B cell (primary cell): ENCODE results near the gene EPHB3. TPM values are rescaled to one million over a fixed set of nuclear protein-coding genes. Genes with fewer than 3 reads are reported as not detected.

Experiments used
- ATAC-seq: fragments of 200-7000 bp; cut with Tn5 transposase; one replicate; pipeline ENCODE4 v1.10.0; 2021; ENCODE audit warnings: low read depth, mild to moderate bottlenecking, moderate number of reproducible peaks, moderate library complexity
- CTCF ChIA-PET: fragments of 350-600 bp; sonication (Branson Sonifier 250); formaldehyde crosslinking; loops from one replicate; lab custom pipeline; 2021; ENCODE audit warnings: antibody characterized with exemption, inconsistent platforms; lab: Charles Lee
- POLR2A ChIA-PET: fragments of 350-600 bp; sonication (Branson Sonifier 250); formaldehyde crosslinking; loops from one replicate; lab custom pipeline; 2021; ENCODE audit warnings: antibody characterized with exemption; lab: Charles Lee
- DNase-seq: peaks from one replicate; pipeline ENCODE4 v3.0.0; 2013
- H2AFZ ChIP-seq: 2 replicates; pipeline ENCODE4 v1.6.1; 2012; ENCODE audit warnings: mild to moderate bottlenecking, low read depth, low read length; ENCODE audit not compliant: insufficient read depth, poor library complexity, severe bottlenecking
- H3K27ac ChIP-seq, 2 donors: 1 replicate in 1 of 2; 2 replicates in 1 of 2; pipeline ENCODE4 v1.5.1; 2012 to 2013; ENCODE audit warnings: low read length in 2 of 2, mild to moderate bottlenecking in 2 of 2, moderate library complexity in 1 of 2
- H3K27me3 ChIP-seq, 4 experiments: fragments of 200-600 bp in 1 of 4; sonication (generic) in 1 of 4; replicated peaks in 1 of 4; 1 replicate in 2 of 4; 2 replicates in 2 of 4; pipeline versions ENCODE4 v1.6.1 to v1.7.0; 2013 to 2016; ENCODE audit warnings: low read length in 3 of 4, mild to moderate bottlenecking in 2 of 4, mixed read lengths in 1 of 4, moderate library complexity in 1 of 4; ENCODE audit not compliant: insufficient read depth in 4 of 4, control insufficient read depth in 3 of 4; ENCODE audit errors: control extremely low read depth in 1 of 4
- H3K36me3 ChIP-seq, 2 experiments: replicated peaks in 1 of 2; 1 replicate in 1 of 2; 2 replicates in 1 of 2; pipeline versions ENCODE4 v1.6.1 to v1.7.1; 2013; ENCODE audit warnings: low read length in 1 of 2; ENCODE audit not compliant: insufficient read depth in 2 of 2, control insufficient read depth in 1 of 2; ENCODE audit errors: control extremely low read depth in 1 of 2, extremely low read depth in 1 of 2
- H3K4me1 ChIP-seq, 2 donors: fragments of 200-600 bp in 1 of 2; sonication (generic) in 1 of 2; 1 replicate in 1 of 2; 2 replicates in 1 of 2; pipeline versions ENCODE4 v1.5.1 to v1.6.1; 2013 to 2017; ENCODE audit warnings: low read length in 2 of 2; ENCODE audit not compliant: control insufficient read depth in 2 of 2, insufficient read depth in 2 of 2
- H3K4me2 ChIP-seq: replicated peaks from 2 replicates; pipeline ENCODE3; 2012; ENCODE audit warnings: mild to moderate bottlenecking, low read depth, low read length; ENCODE audit not compliant: poor library complexity, severe bottlenecking
- H3K4me3 ChIP-seq, 5 experiments: fragments of 200-600 bp in 1 of 5; sonication (generic) in 1 of 5; 1 replicate in 3 of 5; 2 replicates in 2 of 5; pipeline versions ENCODE4 v1.5.1 to v1.7.0; 2011 to 2016; ENCODE audit warnings: low read length in 4 of 5, mild to moderate bottlenecking in 4 of 5, low read depth in 2 of 5, control low read depth in 1 of 5, moderate library complexity in 1 of 5; ENCODE audit not compliant: insufficient read depth in 1 of 5; ENCODE audit errors: control extremely low read depth in 1 of 5, extremely low read depth in 1 of 5
- H3K79me2 ChIP-seq: fragments of 200-600 bp; sonication (generic); one replicate; pipeline ENCODE4 v1.6.0; 2016; ENCODE audit warnings: low read length; ENCODE audit not compliant: control insufficient read depth, insufficient read depth
- H3K9ac ChIP-seq: fragments of 200-600 bp; sonication (generic); 2 replicates; pipeline ENCODE4 v1.6.1; 2017; ENCODE audit warnings: mild to moderate bottlenecking, low read length, moderate library complexity
- H3K9me3 ChIP-seq, 3 donors: one replicate each; pipeline versions ENCODE4 v1.6.1 to v1.7.1; 2013; ENCODE audit warnings: low read length in 2 of 3; ENCODE audit not compliant: control insufficient read depth in 2 of 3, insufficient read depth in 1 of 3; ENCODE audit errors: control extremely low read depth in 1 of 3
- H4K20me1 ChIP-seq: 2 replicates; pipeline ENCODE4 v1.6.0; 2012; ENCODE audit warnings: mild to moderate bottlenecking, low read length; ENCODE audit not compliant: insufficient read depth, control insufficient read depth, poor library complexity, severe bottlenecking
- H3K27ac Mint-ChIP-seq: one replicate; pipeline ENCODE4 v1.8.0; 2021; ENCODE audit warnings: mixed read lengths
- H3K27me3 Mint-ChIP-seq: one replicate; pipeline ENCODE4 v1.8.0; 2021; ENCODE audit warnings: mixed read lengths
- H3K4me1 Mint-ChIP-seq: one replicate; pipeline ENCODE4 v1.8.0; 2021; ENCODE audit warnings: mixed read lengths
- H3K4me3 Mint-ChIP-seq: one replicate; pipeline ENCODE4 v1.8.0; 2021; ENCODE audit warnings: mixed read lengths
- H3K9me3 Mint-ChIP-seq: one replicate; pipeline ENCODE4 v1.8.0; 2022; ENCODE audit warnings: mixed read lengths; ENCODE audit not compliant: insufficient read depth
- CTCF ChIP-seq: fragments of 200-600 bp; IDR thresholded peaks from one replicate; pipeline ENCODE4 v1.8.0; 2022; ENCODE audit warnings: antibody characterized with exemption, mild to moderate bottlenecking
- EZH2 ChIP-seq: IDR thresholded peaks from 2 replicates; pipeline ENCODE4 v1.6.1; 2012; ENCODE audit warnings: borderline replicate concordance, low read depth, mild to moderate bottlenecking, moderate library complexity, low read length; ENCODE audit not compliant: insufficient read depth, poor library complexity, severe bottlenecking
- WGBS: methylation state at CpG from one replicate; pipeline ENCODE4 v1.1.5; 2013; ENCODE audit warnings: missing lambda C conversion rate; ENCODE audit not compliant: insufficient coverage; 5-methylcytosine and 5-hydroxymethylcytosine counted together
- intact Hi-C: fragments of 100-400 bp; cut with micrococcal nuclease; formaldehyde crosslinking; loops from one replicate; pipeline ENCODE4 v1.10.0; 2022
- polyA plus RNA-seq: library from polyadenylated mRNA; depleted of rRNA; stranded (reverse); fragments of >200 nt; gene quantifications from 2 replicates; pipeline ENCODE4 v1.2.3, GENCODE V29; 2012
- total RNA-seq, 2 donors: library from RNA; stranded (reverse); fragments of 120-200 nt in 1 of 2; gene quantifications; 1 replicate in 1 of 2; 2 replicates in 1 of 2; pipeline versions ENCODE4 v1.2.3 to v1.2.4, GENCODE V29; 2013 to 2022

EPHB3 gene
- total and polyA plus RNA-seq, 2 donors (not counting 1 experiment from before 2014, with no cell fraction given), result 0.06 to 0.07 TPM

- Mint-ChIP-seq H3K4me3 (no peak overlapping the region), H3K27me3 (peaks cover 46% of the 10 kb centered on the region), H3K27ac (no peak overlapping the region), H3K9me3 (no peaks in the 10 kb centered on the region), H3K4me1 (peaks cover 15% of the 10 kb centered on the region)
- Histone ChIP-seq H3K9me3 (peaks cover 0 to 8% (median 0%) of the 10 kb centered on the region in 3 donors), H4K20me1 (no peaks in the 10 kb centered on the region), H3K4me2 (no peak overlapping the region), H3K27me3 (peaks cover 0 to 71% (median 41%) of the 10 kb centered on the region in 4 experiments), H3K79me2 (no peaks in the 10 kb centered on the region), H3K27ac (no peak overlapping the region), H3K9ac (no peak overlapping the region), H3K4me3 (no peak overlapping the region), H3K36me3 (no peaks in the 10 kb centered on the region), H2AFZ (no peak overlapping the region), H3K4me1 (peaks cover 19 to 22% of the 10 kb centered on the region in 2 donors)
- DNase-seq (no peak), ATAC-seq (no peak)
- CTCF ChIA-PET, result interaction anchor here (0.8 to 1.1 kb wide), 2 partner anchors 9 to 226 kb away, joined by 3 to 4 read pairs; no protein-coding TSS in a partner anchor
- 82% methylated on average over 6 of the region's 6 CpGs for WGBS
- POLR2A ChIA-PET, result no interaction called here
- no peak for TF ChIP-seq CTCF
- no peak for TF ChIP-seq EZH2
- intact Hi-C loops, result no loop called here
These were observed 2.9 kb upstream of the EPHB3 start for GRCh38 chr3:184558726-184559125.

GRCh38 chr3:184559336-184559735 lies 2.2 kb upstream of the EPHB3 start:
- no peak for DNase-seq
- ChIA-PET CTCF (interaction anchor here (1.1 kb wide), 1 partner anchor 226 kb away, joined by 3 read pairs; no protein-coding TSS in a partner anchor), POLR2A (no interaction called here)
- Histone ChIP-seq H3K79me2 (no peaks in the 10 kb centered on the region), H3K4me3 (no peak overlapping the region), H3K27ac (no peak overlapping the region), H3K4me1 (peaks cover 19 to 22% of the 10 kb centered on the region in 2 donors), H4K20me1 (no peaks in the 10 kb centered on the region), H3K9me3 (peaks cover 0 to 8% (median 0%) of the 10 kb centered on the region in 3 donors), H3K9ac (no peak overlapping the region), H2AFZ (no peak overlapping the region), H3K27me3 (peaks cover 0 to 71% (median 41%) of the 10 kb centered on the region in 4 experiments), H3K36me3 (no peaks in the 10 kb centered on the region), H3K4me2 (no peak overlapping the region)
- H3K27ac Mint-ChIP-seq, result no peak overlapping the region
- peaks cover 15% of the 10 kb centered on the region for H3K4me1 Mint-ChIP-seq
- intact Hi-C loops, result no loop called here
- H3K4me3 Mint-ChIP-seq, result no peak overlapping the region
- TF ChIP-seq EZH2, result no peak
- no peak for TF ChIP-seq CTCF
- no peaks in the 10 kb centered on the region for H3K9me3 Mint-ChIP-seq
- no peak for ATAC-seq
- peaks cover 41% of the 10 kb centered on the region for H3K27me3 Mint-ChIP-seq
- WGBS, result 87% methylated on average over 10 of the region's 11 CpGs
